Activated T-helper 9 cell treated with anti-CD3 and anti-CD28 coated beads, Interleukin-2, amount 50 U/mL, for 16 hours (primary cell): ENCODE results near the gene LCP1.
A peak's percentile ranks its signal among the peaks of the same experiment; 100 is the strongest.
"Not testable (repeated sequence)": the region's sequence is repeated elsewhere in the genome, so short reads cannot be mapped to it uniquely, and the experiment has no call there.

Source experiments
- DNase-seq: peaks from one replicate; pipeline ENCODE4 v3.0.0-alpha.2; 2020; ENCODE audit warnings: low read depth

Gene LCP1

GRCh38 chr13:46181377-46181839 is 569 bp downstream of the LCP1 start:
- DNase-seq: no peak

GRCh38 chr13:46179969-46180763 is 1.8 kb downstream of the LCP1 start:
- DNase-seq: no peak

GRCh38 chr13:46179491-46179908 is 2.5 kb downstream of the LCP1 start:
- DNase-seq: peak; percentile 63

- DNase-seq: no peak
Measured at GRCh38 chr13:46178821-46179220, 3.2 kb downstream of the LCP1 start.

- DNase-seq: no peak
Measured at GRCh38 chr13:46178143-46178542, 3.8 kb downstream of the LCP1 start.

GRCh38 chr13:46176756-46177155 is 5.2 kb downstream of the LCP1 start:
- no peak for DNase-seq

GRCh38 chr13:46173656-46174055 is 8.3 kb downstream of the LCP1 start:
- no peak for DNase-seq

- DNase-seq: no peak
Measured at GRCh38 chr13:46172531-46172991, 9.4 kb downstream of the LCP1 start.

- DNase-seq: no peak
Measured at GRCh38 chr13:46171739-46172138, 10.2 kb downstream of the LCP1 start.

GRCh38 chr13:46171217-46171616 is 10.8 kb downstream of the LCP1 start:
- no peak for DNase-seq

- no peak for DNase-seq
Measured at GRCh38 chr13:46170687-46171086, 11.3 kb downstream of the LCP1 start.

GRCh38 chr13:46170268-46170667 is 11.7 kb downstream of the LCP1 start:
- DNase-seq: no peak

GRCh38 chr13:46169758-46170157 is 12.2 kb downstream of the LCP1 start:
- no peak for DNase-seq

GRCh38 chr13:46168783-46169182 is 13.2 kb downstream of the LCP1 start:
- no peak for DNase-seq

- DNase-seq: peak; percentile 45
Measured at GRCh38 chr13:46168341-46168740, 13.6 kb downstream of the LCP1 start.

- no peak for DNase-seq
Measured at GRCh38 chr13:46166947-46167610, 14.9 kb downstream of the LCP1 start.

- DNase-seq: no peak
Measured at GRCh38 chr13:46166224-46166584, 15.8 kb downstream of the LCP1 start.

GRCh38 chr13:46165485-46166223 is 16.3 kb downstream of the LCP1 start:
- peak; percentile 32 for DNase-seq

GRCh38 chr13:46164661-46165060 is 17.3 kb downstream of the LCP1 start:
- DNase-seq: no peak

- DNase-seq: not testable (repeated sequence)
Measured at GRCh38 chr13:46162741-46163140, 19.2 kb downstream of the LCP1 start.

GRCh38 chr13:46160471-46161066 is 21.4 kb downstream of the LCP1 start:
- DNase-seq: no peak

- no peak for DNase-seq
Measured at GRCh38 chr13:46160065-46160464, 21.9 kb downstream of the LCP1 start.
